Mucosa of descending colon (tissue), 3 donors: ENCODE data around the gene CALHM2. TPM values are rescaled to one million over a fixed set of nuclear protein-coding genes. Genes with fewer than 3 reads are reported as not detected.

Source experiments
- ATAC-seq: fragments of 200-7000 bp; cut with Tn5 transposase; one replicate; pipeline ENCODE4 v1.9.1; 2020; ENCODE audit warnings: mild to moderate bottlenecking, moderate library complexity
- DNase-seq, 3 donors: peaks; one replicate each; pipeline ENCODE4 v3.0.0-alpha.2; 2020
- H3K36me3 ChIP-seq: fragments of 200-600 bp; one replicate; pipeline ENCODE4 v1.8.0; 2021; ENCODE audit warnings: low read depth, mild to moderate bottlenecking
- H3K4me1 ChIP-seq: fragments of 200-600 bp; one replicate; pipeline ENCODE4 v1.8.0; 2021; ENCODE audit warnings: low read depth, mild to moderate bottlenecking
- H3K4me3 ChIP-seq: fragments of 200-600 bp; one replicate; pipeline ENCODE4 v1.8.0; 2021; ENCODE audit warnings: mild to moderate bottlenecking
- H3K9me3 ChIP-seq: fragments of 200-600 bp; one replicate; pipeline ENCODE4 v1.8.0; 2021; ENCODE audit warnings: mild to moderate bottlenecking
- intact Hi-C, 2 donors: fragments of 100-400 bp; cut with DNase I in 1 of 2; cut with micrococcal nuclease in 1 of 2; formaldehyde crosslinking; loops; one replicate each; pipeline versions ENCODE4 v1.11.0 to v1.11.1; 2022; cut with DNase I, micrococcal nuclease
- long read RNA-seq, 2 donors: library from polyadenylated mRNA; unstranded; transcript quantifications; one replicate each; pipeline ENCODE4 v2.0.0, GENCODE V29; 2019 to 2021
- total RNA-seq, 3 donors: library from RNA; stranded (reverse); fragmentation: NEBNext Ultra II Directional in 2 of 3; extraction: Animal tissue kit (Norgen Biotek cat#: 25700) in 2 of 3; gene quantifications; one replicate each; pipeline versions ENCODE4 v1.2.1 to v1.2.4, GENCODE V29; 2021 to 2023
- TF ChIP-seq, protein P1 (sequence below): fragments of 200-600 bp; IDR thresholded peaks from one replicate; pipeline ENCODE4 v1.8.0; 2022; ENCODE audit warnings: antibody characterized with exemption, mild to moderate bottlenecking
- donor health status: DM: no; HTN: no; CAD: no; lungs with moderate emphysema.
- donor health status: DM: no; HTN: no; CAD: no.
- donor health status: DM: no; HTN: yes; CAD: no.

The CALHM2 gene, protein sequence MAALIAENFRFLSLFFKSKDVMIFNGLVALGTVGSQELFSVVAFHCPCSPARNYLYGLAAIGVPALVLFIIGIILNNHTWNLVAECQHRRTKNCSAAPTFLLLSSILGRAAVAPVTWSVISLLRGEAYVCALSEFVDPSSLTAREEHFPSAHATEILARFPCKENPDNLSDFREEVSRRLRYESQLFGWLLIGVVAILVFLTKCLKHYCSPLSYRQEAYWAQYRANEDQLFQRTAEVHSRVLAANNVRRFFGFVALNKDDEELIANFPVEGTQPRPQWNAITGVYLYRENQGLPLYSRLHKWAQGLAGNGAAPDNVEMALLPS
- total RNA-seq = 10 to 100 TPM in 2 of 3 donors, 1 to 10 TPM in 1; 5.8 to 16.8 (median 12.3) TPM
- long read RNA-seq, donor 1, partial matches to known transcripts = 12 of 31 reads
- long read RNA-seq, donor 1, other reads (novel, unspliced or antisense) = 13 of 31 reads
- long read RNA-seq, donor 2, partial matches to known transcripts = 4 of 14 reads
- long read RNA-seq, donor 2, other reads (novel, unspliced or antisense) = 7 of 14 reads

DNA sequence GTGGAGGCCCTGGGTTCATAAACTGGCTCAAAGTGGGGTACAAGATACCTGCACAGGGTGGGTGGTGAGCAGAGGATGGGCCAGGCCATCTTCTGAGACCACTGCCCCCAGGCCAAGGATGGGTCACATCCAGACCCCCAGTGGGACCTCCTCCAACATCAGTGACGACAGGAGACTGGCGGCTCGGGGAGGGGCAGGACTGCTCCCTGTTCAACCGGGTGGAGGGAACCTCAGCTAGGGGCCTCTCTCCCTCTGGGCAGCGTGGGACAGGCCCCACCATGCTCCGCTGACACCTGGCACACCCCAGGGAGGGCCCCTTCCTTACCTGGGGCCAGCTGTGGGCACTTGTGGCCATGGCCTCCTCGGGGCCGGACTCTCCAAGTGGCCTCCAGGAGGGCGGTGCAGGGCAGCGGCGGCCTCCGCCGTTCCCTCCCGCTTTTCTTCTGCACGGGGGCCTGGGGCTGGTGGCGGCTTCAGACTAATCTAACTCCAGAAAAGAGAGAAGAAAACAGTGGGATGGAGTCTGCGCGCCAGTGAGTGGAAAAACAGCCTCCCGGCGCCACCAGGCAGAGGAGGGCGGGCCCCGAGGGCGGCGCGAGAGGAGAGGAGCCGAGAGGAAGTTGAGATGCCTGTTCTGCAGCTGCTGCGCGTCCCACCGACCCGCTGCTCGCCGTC lies at the start of gene CALHM2:
CALHM2 (minus strand) TSS at position 540 of the 675 bp plus-strand sequence. CDS start 2,429 bp downstream, outside the sequence.
- TF ChIP-seq, protein P1, sequence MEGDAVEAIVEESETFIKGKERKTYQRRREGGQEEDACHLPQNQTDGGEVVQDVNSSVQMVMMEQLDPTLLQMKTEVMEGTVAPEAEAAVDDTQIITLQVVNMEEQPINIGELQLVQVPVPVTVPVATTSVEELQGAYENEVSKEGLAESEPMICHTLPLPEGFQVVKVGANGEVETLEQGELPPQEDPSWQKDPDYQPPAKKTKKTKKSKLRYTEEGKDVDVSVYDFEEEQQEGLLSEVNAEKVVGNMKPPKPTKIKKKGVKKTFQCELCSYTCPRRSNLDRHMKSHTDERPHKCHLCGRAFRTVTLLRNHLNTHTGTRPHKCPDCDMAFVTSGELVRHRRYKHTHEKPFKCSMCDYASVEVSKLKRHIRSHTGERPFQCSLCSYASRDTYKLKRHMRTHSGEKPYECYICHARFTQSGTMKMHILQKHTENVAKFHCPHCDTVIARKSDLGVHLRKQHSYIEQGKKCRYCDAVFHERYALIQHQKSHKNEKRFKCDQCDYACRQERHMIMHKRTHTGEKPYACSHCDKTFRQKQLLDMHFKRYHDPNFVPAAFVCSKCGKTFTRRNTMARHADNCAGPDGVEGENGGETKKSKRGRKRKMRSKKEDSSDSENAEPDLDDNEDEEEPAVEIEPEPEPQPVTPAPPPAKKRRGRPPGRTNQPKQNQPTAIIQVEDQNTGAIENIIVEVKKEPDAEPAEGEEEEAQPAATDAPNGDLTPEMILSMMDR = no peak
- no peaks in the 10 kb centered on the region for H3K9me3 ChIP-seq
- H3K4me3 ChIP-seq = peak within 1 kb of the TSS; percentile 36
- DNase-seq (peak; percentile 64 to 79 (median 75)), ATAC-seq (peak; percentile 79)
- H3K4me1 ChIP-seq = peaks cover 21% of the 10 kb centered on the region
- intact Hi-C loops = no loop called here
- H3K36me3 ChIP-seq = no peaks in the 10 kb centered on the region

DNA sequence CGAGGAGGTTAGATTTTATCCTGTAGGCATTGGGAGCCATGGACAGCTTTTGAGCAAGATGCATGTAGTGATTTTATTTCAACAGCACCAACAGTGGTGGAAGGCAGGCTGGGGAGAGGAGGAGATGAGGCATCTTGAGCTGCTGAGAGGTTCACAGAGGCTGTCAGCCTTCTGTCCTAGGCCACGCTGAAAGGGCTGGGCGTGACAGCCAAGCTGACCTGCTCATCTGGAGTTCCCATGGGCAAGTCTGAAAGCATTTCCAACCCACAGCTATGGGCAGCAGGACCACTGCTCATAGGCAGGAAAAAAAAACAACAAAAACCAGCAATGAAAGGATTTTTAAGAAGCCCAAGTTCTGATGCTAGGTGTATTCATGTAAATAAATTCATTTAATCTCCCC lies 49.0 kb upstream of the CALHM2 start:
- no peak for ATAC-seq
- no peak for DNase-seq
- TF ChIP-seq, protein P1 = no peak
- Histone ChIP-seq H3K36me3 (no peaks in the 10 kb centered on the region), H3K4me1 (peaks cover 2% of the 10 kb centered on the region), H3K4me3 (no peak overlapping the region), H3K9me3 (no peaks in the 10 kb centered on the region)
- intact Hi-C loops = no loop called here

DNA sequence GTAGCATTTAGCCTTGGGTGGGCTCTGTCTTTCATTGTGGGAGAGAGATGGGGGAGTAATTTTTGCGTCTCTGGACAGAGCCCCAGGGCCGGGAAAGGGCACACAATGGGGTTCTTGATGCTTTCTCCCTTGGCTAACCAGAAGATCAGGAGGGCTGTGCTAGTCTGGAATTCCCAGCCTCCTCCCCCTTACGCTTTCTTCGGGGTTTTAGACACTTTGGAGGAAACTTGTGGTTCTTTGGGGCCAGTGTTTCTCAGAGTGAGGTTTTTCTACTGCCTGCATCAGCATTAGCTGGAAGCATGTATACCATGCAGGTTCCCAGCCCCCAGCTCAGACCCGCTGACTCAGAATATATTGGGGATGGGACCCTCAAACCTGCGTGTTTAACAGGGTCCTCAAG lies 48.3 kb upstream of the CALHM2 start:
- H3K4me1 ChIP-seq = peaks cover 2% of the 10 kb centered on the region
- no peaks in the 10 kb centered on the region for H3K36me3 ChIP-seq
- TF ChIP-seq, protein P1 = no peak
- no peak for ATAC-seq
- no peak overlapping the region for H3K4me3 ChIP-seq
- no peaks in the 10 kb centered on the region for H3K9me3 ChIP-seq
- DNase-seq = no peak
- intact Hi-C loops = no loop called here

DNA sequence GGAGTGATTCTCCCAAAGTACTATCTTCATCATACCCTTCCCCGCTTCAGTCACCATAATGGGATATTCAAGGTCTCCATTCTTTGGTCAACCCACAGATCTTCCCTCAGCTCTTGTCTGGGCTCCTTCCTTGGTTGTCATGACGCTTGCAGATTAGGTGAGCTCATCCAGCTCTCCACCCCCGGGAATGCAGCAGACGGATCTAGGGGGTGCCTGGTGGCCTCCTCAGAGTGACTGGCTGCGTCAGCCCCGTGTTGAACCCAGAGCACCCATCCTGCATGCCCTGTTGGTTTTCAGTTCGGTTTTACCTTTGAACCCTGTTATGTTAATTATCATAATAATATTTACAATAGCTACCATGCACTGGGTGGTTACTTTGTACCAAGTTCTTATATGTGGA lies 47.7 kb upstream of the CALHM2 start:
- no peak overlapping the region for H3K4me3 ChIP-seq
- H3K9me3 ChIP-seq = no peaks in the 10 kb centered on the region
- TF ChIP-seq, protein P1 = no peak
- H3K4me1 ChIP-seq = no peaks in the 10 kb centered on the region
- no peaks in the 10 kb centered on the region for H3K36me3 ChIP-seq
- no peak for ATAC-seq
- no peak for DNase-seq
- intact Hi-C loops = no loop called here

DNA sequence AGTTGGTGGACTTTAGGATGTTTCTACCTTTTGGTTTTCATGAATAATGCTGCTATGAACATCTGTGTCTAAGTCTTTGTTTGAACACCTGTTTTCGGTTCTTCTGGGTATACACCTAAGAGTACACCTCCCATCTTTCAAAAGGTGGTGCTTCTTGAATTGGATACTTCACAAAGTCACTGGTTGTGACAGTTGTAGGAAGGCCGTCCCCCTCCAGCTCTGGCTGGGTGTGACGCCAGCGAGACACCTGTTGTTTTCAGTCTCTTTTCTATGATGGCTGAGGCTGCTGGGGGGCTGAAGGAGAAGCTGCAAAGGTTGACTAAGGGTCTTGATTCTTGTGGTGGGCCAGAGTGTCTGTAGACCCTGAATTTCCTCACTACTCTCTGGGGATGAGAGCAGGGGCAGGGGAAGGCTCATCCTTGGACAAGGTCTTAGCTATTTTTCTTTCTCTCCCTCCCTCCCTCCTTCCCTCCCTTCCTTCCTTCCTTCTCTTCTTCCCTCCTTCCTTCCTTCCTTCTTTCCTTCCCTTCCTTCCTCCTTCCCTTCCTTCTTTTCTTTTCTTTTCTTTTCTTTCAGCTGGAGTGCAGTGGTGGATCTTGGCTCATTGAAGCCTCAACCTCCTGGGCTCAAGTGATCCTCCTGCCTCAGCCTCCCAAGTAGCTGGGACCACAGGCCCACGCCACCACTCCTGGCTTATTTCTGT lies 46.9 kb upstream of the CALHM2 start:
- DNase-seq (no peak), ATAC-seq (peak; percentile 54)
- no peaks in the 10 kb centered on the region for H3K9me3 ChIP-seq
- H3K4me3 ChIP-seq = no peak overlapping the region
- TF ChIP-seq, protein P1 = no peak
- no peaks in the 10 kb centered on the region for H3K36me3 ChIP-seq
- H3K4me1 ChIP-seq = peaks cover 6% of the 10 kb centered on the region
- intact Hi-C loops = no loop called here
